Ammon's horn (tissue), 1 donor: ENCODE results near the gene MRTFB.

Experiments
- DNase-seq: peaks from one replicate; pipeline ENCODE4 v3.0.0-alpha.2; 2016; ENCODE audit warnings: low spot score

MRTFB gene

GRCh38 chr16:14307527-14308367 lies 236.6 kb downstream of the MRTFB start:
- DNase-seq, result no peak

DNA sequence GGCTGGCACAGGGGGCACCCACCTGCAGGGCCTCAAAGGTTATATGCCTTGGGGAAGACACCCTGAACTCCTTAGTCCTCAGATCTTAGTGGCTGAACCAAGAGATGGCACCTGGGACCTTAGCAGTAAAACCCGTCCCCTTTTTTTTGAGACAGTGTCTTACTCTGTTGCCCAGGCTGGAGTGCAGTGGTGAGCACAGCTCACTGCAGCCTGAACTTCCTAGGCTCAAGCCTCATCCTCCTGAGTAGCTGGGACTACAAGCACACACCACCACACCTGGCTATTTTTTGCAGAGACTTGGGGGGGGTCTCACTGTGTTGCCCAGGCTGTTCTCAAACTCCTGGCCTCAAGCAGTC lies 237.2 kb downstream of the MRTFB start:
- no peak for DNase-seq

DNA sequence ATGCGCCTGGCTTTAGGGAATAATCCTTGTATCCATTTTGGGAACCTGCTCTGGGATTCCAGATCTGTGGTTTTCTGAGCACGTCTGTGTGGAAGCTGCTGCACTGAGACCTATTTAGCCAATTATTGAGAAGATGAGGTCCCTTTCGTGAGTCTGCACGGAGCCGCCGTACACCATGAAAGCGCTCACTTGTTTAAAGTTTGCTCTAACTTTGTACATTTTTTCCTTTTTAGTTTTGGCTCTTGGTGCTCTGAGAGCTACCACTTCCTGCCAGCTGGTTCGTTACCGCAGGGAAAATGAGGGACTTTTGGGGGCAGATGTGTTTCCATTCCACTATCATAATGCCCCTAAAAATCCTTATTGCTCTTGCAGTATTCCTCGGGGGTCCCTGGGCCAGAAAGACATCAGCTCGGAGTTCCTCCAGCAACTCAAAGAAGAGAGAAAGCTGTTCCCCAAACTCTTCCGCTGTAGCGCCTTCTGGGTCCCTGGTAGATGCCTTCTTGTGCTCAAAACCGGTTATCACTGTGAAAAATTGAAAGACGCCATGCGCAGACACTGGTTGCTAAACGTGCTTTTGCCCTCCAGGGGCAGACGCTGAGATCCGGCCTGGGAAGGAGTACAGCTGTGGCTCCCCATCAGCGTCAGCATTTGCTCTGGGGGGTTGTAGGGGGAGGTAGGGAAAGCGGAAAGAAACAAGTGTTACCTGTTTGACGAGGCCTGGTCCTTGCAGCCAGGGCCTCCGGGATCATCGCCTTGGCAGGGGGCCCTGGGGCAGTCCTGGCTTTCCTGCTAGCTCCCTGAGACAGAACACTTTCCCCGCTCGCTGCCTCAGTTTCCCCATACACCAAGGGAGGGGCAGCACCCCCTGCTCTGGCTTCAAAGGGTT lies 238.1 kb downstream of the MRTFB start:
- no peak for DNase-seq

DNA sequence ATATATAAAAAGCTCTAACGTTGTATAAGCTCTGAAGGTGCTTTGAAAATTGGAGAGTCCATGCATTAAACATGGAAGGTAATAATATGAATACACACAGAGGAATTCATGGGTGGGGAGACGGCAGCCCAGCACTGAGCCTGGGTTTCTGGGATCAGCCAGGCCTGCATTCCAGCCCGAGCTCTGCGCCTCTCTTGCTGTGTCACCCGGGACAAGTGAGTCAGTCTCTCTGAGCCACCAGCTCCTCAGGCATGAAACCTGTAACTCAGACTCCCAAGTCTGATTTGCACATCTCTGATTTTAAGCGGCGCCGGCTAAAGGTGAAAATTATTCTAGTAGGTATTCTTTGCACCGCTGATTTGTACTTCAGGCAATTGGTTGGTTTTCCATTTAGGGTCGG lies 238.8 kb downstream of the MRTFB start:
- DNase-seq, result no peak

- DNase-seq, result no peak
Observed at GRCh38 chr16:14310519-14310991, 239.4 kb downstream of the MRTFB start.

GRCh38 chr16:14314116-14314515 lies 243.0 kb downstream of the MRTFB start:
- no peak for DNase-seq

DNA sequence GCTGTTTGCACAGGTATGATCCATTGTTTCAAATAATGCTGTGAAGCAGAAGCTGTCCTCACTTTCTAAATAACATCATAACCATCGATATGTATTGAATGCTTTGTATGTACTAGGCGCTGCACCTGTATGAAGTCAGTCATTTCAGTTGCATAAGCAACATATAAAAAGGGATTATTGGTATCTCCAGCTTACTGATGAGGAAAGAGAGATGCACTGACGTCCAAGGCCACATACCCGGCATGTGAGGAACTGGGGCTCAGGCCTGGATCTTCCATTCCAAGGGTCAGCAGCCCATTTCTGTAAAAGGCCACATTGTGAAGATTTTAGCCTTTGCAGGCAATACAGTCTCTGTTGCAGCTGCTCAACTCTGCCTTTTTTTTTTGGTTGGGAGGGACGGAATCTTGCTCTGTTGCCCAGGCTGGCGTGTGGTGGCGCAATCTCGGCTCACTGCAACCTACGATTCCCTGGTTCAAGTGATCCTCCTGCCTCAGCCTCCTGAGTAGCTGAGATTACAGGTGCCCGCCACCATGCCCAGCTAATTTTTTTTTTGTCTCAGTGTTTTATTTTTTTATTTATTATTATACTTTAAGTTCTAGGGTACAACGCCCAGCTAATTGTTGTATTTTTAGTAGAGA lies 244.7 kb downstream of the MRTFB start:
- no peak for DNase-seq
